ENCODE measurements around the gene SPATA6.
A peak's percentile ranks its signal among the peaks of the same experiment; 100 is the strongest.
"Not testable (repeated sequence)": the region's sequence is repeated elsewhere in the genome, so short reads cannot be mapped to it uniquely, and the experiment has no call there.

Gene SPATA6

DNA sequence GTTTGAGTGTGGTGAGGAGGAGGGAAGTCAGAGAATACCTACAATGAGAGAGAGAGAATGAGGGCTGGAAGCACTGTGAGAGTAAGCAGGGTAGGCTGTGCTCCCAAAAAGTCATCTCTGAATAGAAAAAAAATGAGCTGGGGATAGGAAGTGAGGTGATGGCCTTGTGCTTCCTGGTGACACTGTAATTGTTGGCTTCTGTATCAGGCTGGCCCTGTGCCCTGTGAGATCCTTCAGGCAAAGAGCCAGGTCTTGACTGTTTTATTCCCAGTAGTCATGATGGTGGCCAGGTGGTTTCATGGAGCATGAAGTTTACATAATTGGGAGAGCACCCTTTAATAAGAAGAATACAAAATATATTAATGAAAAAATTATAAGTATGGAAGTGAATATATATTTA, 20.4 kb upstream of the SPATA6 start:
- Histone ChIP-seq H3K9me3 (ENCODE audit: control insufficient read depth in 1 of 2, low read length in 2 of 2) (no peaks in the 10 kb centered on the region), H3K27ac (ENCODE audit: low read length) (no peak overlapping the region), H3K4me3 (ENCODE audit: low read depth in 1 of 2, low read length in 2 of 2) (no peak overlapping the region), H3K4me1 (ENCODE audit: control insufficient read depth in 1 of 2, insufficient read depth in 2 of 2, low read length in 2 of 2) (peaks cover 0 to 5% of the 10 kb centered on the region in 2 donors), H3K27me3 (ENCODE audit: low read depth, low read length) (no peaks in the 10 kb centered on the region), H3K36me3 (ENCODE audit: control insufficient read depth in 1 of 2, insufficient read depth in 2 of 2, low read length in 2 of 2) (no peaks in the 10 kb centered on the region)

DNA sequence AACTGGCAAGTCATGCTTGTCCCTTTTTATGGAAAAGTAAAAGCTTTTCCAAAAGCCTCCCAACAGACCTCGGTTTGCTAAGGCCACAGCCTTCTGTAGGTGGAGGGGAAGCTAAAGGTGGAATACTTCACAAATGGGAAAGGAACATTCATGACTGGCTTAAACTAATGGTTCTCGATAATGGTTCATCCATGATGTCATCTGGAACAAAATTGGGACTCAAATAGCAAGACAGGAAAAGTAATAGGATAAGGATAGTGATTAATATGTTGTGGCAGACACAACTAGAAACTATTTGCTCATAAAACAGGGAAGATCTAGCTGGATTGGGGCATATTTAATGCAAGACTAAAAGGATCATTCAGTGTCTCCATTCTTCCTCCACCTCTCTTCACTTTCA, 16.7 kb upstream of the SPATA6 start:
- Histone ChIP-seq H3K27ac (ENCODE audit: low read length) (no peak overlapping the region), H3K4me3 (ENCODE audit: low read depth in 1 of 2, low read length in 2 of 2) (no peak overlapping the region), H3K4me1 (ENCODE audit: control insufficient read depth in 1 of 2, insufficient read depth in 2 of 2, low read length in 2 of 2) (peaks cover 0 to under 1% of the 10 kb centered on the region in 2 donors), H3K27me3 (ENCODE audit: low read depth, low read length) (no peaks in the 10 kb centered on the region), H3K36me3 (ENCODE audit: control insufficient read depth in 1 of 2, insufficient read depth in 2 of 2, low read length in 2 of 2) (no peaks in the 10 kb centered on the region), H3K9me3 (ENCODE audit: control insufficient read depth in 1 of 2, low read length in 2 of 2) (no peaks in the 10 kb centered on the region)

DNA sequence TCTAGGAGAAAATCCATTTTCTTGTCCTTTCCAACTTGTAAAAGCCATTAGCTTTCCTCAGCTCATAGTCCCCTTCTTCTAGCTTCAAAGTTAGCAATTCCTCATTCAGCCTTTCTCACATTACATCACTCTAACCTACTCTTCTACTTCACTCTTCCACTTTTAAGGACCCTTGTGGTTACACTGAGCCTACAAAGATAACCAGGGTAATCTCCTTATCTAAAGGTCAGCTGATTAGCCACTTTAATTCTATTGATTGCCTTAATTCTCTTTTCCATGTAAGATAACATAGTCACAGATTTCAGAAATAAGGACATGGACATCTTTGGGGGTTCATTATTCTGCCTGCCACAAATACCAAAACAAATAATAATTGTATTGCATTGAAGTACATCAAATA, 8.5 kb upstream of the SPATA6 start:
- H3K27me3 ChIP-seq (ENCODE audit: low read depth, low read length), result no peaks in the 10 kb centered on the region
- no peaks in the 10 kb centered on the region for H3K36me3 ChIP-seq (ENCODE audit: control insufficient read depth in 1 of 2, insufficient read depth in 2 of 2, low read length in 2 of 2)
- no peaks in the 10 kb centered on the region for H3K9me3 ChIP-seq (ENCODE audit: control insufficient read depth in 1 of 2, low read length in 2 of 2)
- H3K4me1 ChIP-seq (ENCODE audit: control insufficient read depth in 1 of 2, insufficient read depth in 2 of 2, low read length in 2 of 2), result no peaks in the 10 kb centered on the region
- no peak overlapping the region for H3K4me3 ChIP-seq (ENCODE audit: low read depth in 1 of 2, low read length in 2 of 2)
- no peak overlapping the region for H3K27ac ChIP-seq (ENCODE audit: low read length)

DNA sequence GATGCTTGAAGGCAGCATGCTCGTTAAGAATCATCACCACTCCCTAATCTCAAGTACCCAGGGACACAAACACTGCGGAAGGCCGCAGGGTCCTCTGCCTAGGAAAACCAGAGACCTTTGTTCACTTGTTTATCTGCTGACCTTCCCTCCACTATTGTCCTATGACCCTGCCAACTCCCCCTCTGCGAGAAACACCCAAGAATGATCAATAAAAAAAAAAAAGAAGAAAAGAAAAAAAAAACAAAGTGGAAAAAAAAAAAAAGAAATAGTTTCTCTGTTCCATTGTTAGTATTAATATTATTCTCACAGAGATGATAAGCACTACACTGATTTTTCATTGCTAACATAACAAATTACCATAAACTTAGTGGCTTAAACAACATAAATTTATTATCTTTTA, 8.0 kb upstream of the SPATA6 start:
- H3K4me3 ChIP-seq (ENCODE audit: low read depth in 1 of 2, low read length in 2 of 2); H3K27me3 ChIP-seq (ENCODE audit: low read depth, low read length); H3K27ac ChIP-seq (ENCODE audit: low read length); H3K4me1 ChIP-seq (ENCODE audit: control insufficient read depth in 1 of 2, insufficient read depth in 2 of 2, low read length in 2 of 2); H3K36me3 ChIP-seq (ENCODE audit: control insufficient read depth in 1 of 2, insufficient read depth in 2 of 2, low read length in 2 of 2); H3K9me3 ChIP-seq (ENCODE audit: control insufficient read depth in 1 of 2, low read length in 2 of 2): not testable (repeated sequence)

DNA sequence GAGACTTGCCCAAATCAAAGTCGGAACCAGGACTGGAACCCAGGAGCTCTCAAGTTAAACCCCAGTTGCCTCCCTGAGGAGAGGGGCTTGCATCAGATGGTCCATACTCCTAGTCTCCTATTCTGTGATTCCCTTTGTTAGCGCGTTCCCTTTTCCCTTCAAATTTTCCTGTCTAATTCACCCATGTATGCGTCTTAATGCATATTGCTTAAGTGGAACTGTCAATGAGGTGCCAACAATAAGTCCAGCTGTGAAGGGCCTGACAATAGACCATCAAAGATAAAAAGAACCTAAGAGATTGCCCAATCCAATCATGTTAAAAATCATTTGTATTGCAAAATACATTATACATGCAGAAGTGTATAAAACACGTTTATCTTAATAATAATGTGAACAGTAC, 634 bp upstream of the SPATA6 start:
- H3K4me1 ChIP-seq (ENCODE audit: control insufficient read depth in 1 of 2, insufficient read depth in 2 of 2, low read length in 2 of 2), result peaks cover 5 to 14% of the 10 kb centered on the region in 2 donors
- H3K36me3 ChIP-seq (ENCODE audit: control insufficient read depth in 1 of 2, insufficient read depth in 2 of 2, low read length in 2 of 2), result no peaks in the 10 kb centered on the region
- no peaks in the 10 kb centered on the region for H3K27me3 ChIP-seq (ENCODE audit: low read depth, low read length)
- H3K27ac ChIP-seq (ENCODE audit: low read length), result peak overlapping the region; percentile 97
- H3K9me3 ChIP-seq (ENCODE audit: control insufficient read depth in 1 of 2, low read length in 2 of 2), result no peaks in the 10 kb centered on the region
- H3K4me3 ChIP-seq (ENCODE audit: low read depth in 1 of 2, low read length in 2 of 2), result peak overlapping the region; percentile 63 to 83

DNA sequence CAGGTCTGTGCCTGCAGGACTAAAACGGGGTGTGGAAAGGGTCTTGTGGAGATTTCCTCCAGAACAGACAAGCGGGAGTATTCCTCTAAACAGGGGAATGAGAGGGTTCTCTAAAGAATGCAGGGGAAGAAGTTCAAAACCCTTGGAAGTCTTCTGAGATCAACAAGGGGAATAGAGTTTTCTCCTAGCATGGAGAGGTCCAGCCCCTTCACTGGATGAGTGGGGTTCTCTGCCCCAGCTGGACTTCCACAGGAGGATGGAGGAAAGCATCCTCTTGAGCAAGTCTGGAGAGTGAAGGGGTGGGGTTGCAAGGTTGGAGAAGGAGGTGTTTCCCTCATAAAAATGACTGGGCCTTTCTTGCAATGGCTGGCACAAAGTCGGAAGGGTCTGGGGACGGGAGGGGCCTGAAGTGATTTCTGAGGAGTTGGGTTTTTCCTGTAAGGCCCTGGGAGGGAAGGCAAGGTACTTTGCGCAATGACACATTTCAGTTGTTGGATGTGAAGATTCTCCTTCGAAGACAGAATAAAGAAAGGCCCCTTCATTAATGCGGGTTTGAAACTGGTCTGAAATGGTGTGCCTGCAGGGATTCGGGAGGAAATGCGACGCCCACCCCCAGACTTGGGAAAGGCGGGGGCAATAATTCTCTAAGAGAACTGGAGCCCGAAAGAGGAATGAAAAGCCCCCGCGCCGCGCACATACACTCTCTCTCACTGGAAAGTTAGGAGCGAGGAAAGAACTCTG, 884 bp downstream of the SPATA6 start:
- peak overlapping the region; percentile 83 for H3K27ac ChIP-seq (ENCODE audit: low read length)
- H3K36me3 ChIP-seq (ENCODE audit: control insufficient read depth in 1 of 2, insufficient read depth in 2 of 2, low read length in 2 of 2), result no peaks in the 10 kb centered on the region
- H3K9me3 ChIP-seq (ENCODE audit: control insufficient read depth in 1 of 2, low read length in 2 of 2), result no peaks in the 10 kb centered on the region
- peak overlapping the region; percentile 83 to 87 for H3K4me3 ChIP-seq (ENCODE audit: low read depth in 1 of 2, low read length in 2 of 2)
- H3K27me3 ChIP-seq (ENCODE audit: low read depth, low read length), result no peaks in the 10 kb centered on the region
- peaks cover 5 to 14% of the 10 kb centered on the region in 2 donors for H3K4me1 ChIP-seq (ENCODE audit: control insufficient read depth in 1 of 2, insufficient read depth in 2 of 2, low read length in 2 of 2)

DNA sequence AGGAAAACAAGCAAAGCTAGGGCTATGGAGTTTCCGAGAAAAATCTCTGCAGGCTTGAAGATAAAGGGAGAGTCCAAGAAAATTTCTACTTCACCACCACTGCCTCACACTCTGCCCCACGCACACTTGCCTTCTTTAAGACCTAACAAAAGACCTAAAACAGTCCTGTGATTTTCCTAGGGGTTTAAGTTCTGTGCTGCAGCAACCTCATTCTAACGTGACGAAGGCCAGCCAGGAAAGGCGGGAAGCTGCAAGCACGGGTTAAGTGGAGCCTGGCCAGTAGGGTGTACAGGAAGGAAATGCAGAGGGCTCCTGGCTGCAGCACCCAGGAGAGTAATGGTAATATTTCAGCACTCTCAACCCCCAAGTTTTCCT, 1.5 kb downstream of the SPATA6 start:
- H3K36me3 ChIP-seq (ENCODE audit: control insufficient read depth in 1 of 2, insufficient read depth in 2 of 2, low read length in 2 of 2), result no peaks in the 10 kb centered on the region
- H3K4me1 ChIP-seq (ENCODE audit: control insufficient read depth in 1 of 2, insufficient read depth in 2 of 2, low read length in 2 of 2), result peaks cover 5 to 14% of the 10 kb centered on the region in 2 donors
- peak overlapping the region; percentile 71 for H3K27ac ChIP-seq (ENCODE audit: low read length)
- H3K9me3 ChIP-seq (ENCODE audit: control insufficient read depth in 1 of 2, low read length in 2 of 2), result no peaks in the 10 kb centered on the region
- H3K4me3 ChIP-seq (ENCODE audit: low read depth in 1 of 2, low read length in 2 of 2), result peak overlapping the region; percentile 83 to 87
- no peaks in the 10 kb centered on the region for H3K27me3 ChIP-seq (ENCODE audit: low read depth, low read length)

DNA sequence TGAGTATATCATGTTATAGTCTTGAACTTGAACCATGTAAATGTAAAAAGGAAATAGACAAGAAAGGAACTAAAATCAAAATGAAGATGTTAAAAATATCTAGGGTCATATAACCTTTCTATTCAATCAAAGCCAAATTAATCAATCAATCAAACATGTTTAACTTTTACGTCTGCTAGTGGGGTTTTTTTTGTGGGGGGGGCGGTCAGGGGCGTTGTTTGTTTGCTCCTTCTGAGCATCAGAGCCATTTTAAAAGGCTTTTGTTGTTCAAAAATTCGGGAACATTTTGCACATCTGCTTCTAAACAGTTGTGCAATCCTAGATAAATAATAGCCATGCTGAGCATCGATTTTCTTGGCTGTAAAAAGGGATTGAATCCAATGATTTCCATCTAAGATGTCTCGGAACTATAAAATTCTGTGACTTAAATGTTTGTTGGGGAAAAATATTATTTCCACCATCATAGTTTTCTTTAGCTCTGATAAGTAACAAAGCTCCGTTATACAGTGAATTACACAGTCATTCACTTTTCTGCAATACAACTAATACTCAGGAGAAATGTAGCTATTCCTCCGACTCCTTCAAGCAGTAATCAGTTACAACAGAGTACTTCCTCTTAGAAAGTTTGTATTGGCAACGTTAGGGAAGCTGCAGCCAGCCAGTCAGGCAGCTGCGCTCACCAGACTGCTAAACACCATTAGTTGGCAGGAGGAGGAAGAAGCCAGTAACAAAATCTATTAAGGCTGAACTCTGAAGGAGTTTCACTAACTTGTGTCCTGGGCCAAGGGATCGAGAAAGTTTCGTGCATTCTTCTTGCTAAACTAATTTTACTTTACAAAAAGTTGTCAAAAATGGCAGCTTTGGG, 2.2 kb downstream of the SPATA6 start:
- Histone ChIP-seq H3K27ac (ENCODE audit: low read length) (peak overlapping the region; percentile 71), H3K4me1 (ENCODE audit: control insufficient read depth in 1 of 2, insufficient read depth in 2 of 2, low read length in 2 of 2) (peaks cover 5 to 14% of the 10 kb centered on the region in 2 donors), H3K4me3 (ENCODE audit: low read depth in 1 of 2, low read length in 2 of 2) (peak overlapping the region; percentile 83 to 87), H3K9me3 (ENCODE audit: control insufficient read depth in 1 of 2, low read length in 2 of 2) (no peaks in the 10 kb centered on the region), H3K27me3 (ENCODE audit: low read depth, low read length) (no peaks in the 10 kb centered on the region), H3K36me3 (ENCODE audit: control insufficient read depth in 1 of 2, insufficient read depth in 2 of 2, low read length in 2 of 2) (no peaks in the 10 kb centered on the region)

DNA sequence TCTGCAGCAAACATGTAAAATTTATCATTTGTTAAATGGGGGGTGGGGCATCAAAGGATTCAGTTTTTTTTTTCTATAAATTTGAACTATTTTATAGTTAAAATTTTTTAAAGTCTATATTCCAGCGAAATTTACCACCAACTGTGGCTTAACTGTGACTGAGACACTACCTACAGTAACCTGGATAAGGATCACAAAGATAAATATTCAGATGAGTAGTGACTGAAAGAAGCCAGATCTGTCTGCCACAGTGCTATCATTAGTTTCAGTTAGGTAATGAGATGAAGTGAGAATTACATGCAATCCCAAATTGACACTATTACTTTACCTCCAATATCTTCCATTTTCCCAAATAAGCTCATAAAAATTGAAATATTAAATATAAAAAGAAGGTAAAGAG, 5.4 kb downstream of the SPATA6 start:
- Histone ChIP-seq H3K4me3 (ENCODE audit: low read depth in 1 of 2, low read length in 2 of 2) (no peak overlapping the region), H3K27me3 (ENCODE audit: low read depth, low read length) (no peaks in the 10 kb centered on the region), H3K9me3 (ENCODE audit: control insufficient read depth in 1 of 2, low read length in 2 of 2) (no peaks in the 10 kb centered on the region), H3K27ac (ENCODE audit: low read length) (no peak overlapping the region), H3K36me3 (ENCODE audit: control insufficient read depth in 1 of 2, insufficient read depth in 2 of 2, low read length in 2 of 2) (no peaks in the 10 kb centered on the region), H3K4me1 (ENCODE audit: control insufficient read depth in 1 of 2, insufficient read depth in 2 of 2, low read length in 2 of 2) (peaks cover 5 to 14% of the 10 kb centered on the region in 2 donors)

DNA sequence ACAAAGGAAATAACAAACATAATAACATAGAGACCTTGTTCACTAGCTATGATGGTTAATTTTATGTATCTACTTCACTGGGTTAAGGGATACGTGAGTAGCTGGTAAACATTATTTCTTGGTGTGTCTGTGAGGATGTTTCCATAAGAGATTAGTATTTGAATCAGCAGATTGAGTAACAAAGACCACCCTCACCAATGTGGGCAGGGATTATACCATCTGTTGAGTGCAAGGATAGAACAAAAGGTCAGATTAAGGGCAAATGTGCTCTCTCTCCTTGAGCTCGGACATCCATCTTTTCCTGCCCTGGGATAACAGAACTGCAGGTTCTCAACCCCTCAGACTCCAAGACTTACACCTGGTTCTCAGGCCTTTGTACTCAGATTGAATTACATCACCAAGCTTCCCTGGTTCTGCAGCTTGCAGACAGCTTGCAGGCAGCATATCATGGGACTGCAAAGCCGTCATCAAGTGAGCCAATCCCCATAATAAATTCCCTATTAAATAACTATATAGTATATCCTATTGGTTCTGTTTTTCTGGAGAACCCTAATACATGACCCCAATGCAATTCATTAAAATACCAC, 9.2 kb downstream of the SPATA6 start:
- no peak overlapping the region for H3K27ac ChIP-seq (ENCODE audit: low read length)
- no peaks in the 10 kb centered on the region for H3K4me1 ChIP-seq (ENCODE audit: control insufficient read depth in 1 of 2, insufficient read depth in 2 of 2, low read length in 2 of 2)
- no peak overlapping the region for H3K4me3 ChIP-seq (ENCODE audit: low read depth in 1 of 2, low read length in 2 of 2)
- H3K27me3 ChIP-seq (ENCODE audit: low read depth, low read length), result no peaks in the 10 kb centered on the region
- no peaks in the 10 kb centered on the region for H3K36me3 ChIP-seq (ENCODE audit: control insufficient read depth in 1 of 2, insufficient read depth in 2 of 2, low read length in 2 of 2)
- no peaks in the 10 kb centered on the region for H3K9me3 ChIP-seq (ENCODE audit: control insufficient read depth in 1 of 2, low read length in 2 of 2)

DNA sequence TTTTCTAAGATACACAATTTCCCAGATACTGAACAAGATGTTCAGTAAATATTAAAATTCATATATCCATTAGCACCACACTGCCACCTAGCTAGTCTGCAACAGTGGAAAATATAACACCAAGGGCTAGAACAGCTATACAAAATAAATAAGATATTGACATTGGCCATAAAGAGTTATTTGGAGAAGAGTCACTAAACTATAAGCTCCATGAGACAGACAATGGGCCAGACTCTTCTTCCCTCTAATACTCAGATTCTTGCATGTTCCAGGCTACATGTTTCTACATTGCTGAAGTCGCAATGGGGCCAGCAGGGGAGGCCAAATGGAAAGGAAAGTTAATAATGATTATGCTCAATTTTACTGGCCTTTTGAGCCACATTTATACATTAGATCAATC, 21.5 kb downstream of the SPATA6 start:
- H3K27ac ChIP-seq (ENCODE audit: low read length), result no peak overlapping the region
- no peaks in the 10 kb centered on the region for H3K27me3 ChIP-seq (ENCODE audit: low read depth, low read length)
- no peaks in the 10 kb centered on the region for H3K9me3 ChIP-seq (ENCODE audit: control insufficient read depth in 1 of 2, low read length in 2 of 2)
- peaks cover 0 to 8% of the 10 kb centered on the region in 2 donors for H3K36me3 ChIP-seq (ENCODE audit: control insufficient read depth in 1 of 2, insufficient read depth in 2 of 2, low read length in 2 of 2)
- no peak overlapping the region for H3K4me3 ChIP-seq (ENCODE audit: low read depth in 1 of 2, low read length in 2 of 2)
- no peaks in the 10 kb centered on the region for H3K4me1 ChIP-seq (ENCODE audit: control insufficient read depth in 1 of 2, insufficient read depth in 2 of 2, low read length in 2 of 2)

All from muscle layer of duodenum (tissue), 2 donors.